ENCODE measurements around the gene ENOPH1. TPM values are rescaled to one million over a fixed set of nuclear protein-coding genes. Genes with fewer than 3 reads are reported as not detected.

The ENOPH1 gene
- total and polyA plus RNA-seq, 2 of the 13 experiments (the other 11 are each of a cell fraction or from before 2014, with no cell fraction given), result 15.5 to 64.3 TPM

GRCh38 chr4:82428969-82429727 is 1.2 kb upstream of the ENOPH1 start (continued):
- TF ChIP-seq ZHX2 (IDR thresholded peaks at IDR 0.05; ENCODE audit: low read depth) (peak; percentile 86), ZHX2 (CRISPR knock-in tag; IDR thresholded peaks at IDR 0.05; ENCODE audit: borderline replicate concordance) (no peak), ZHX1 (CRISPR knock-in tag; IDR thresholded peaks at IDR 0.05; ENCODE audit: low read depth) (peak; percentile 81; the same call in 1 of the 2 replicates), ZNF746 (CRISPR knock-in tag; IDR thresholded peaks at IDR 0.05) (no peak; the same call in 1 of the 2 replicates), TFDP1 (CRISPR knock-in tag; IDR thresholded peaks at IDR 0.05; ENCODE audit: borderline replicate concordance) (no peak; the same call in 1 of the 2 replicates), MATR3 (CRISPR knock-in tag; IDR thresholded peaks at IDR 0.05) (no peak), ZBTB7B (CRISPR knock-in tag; IDR thresholded peaks at IDR 0.05) (no peak), ZNF740 (CRISPR knock-in tag; IDR thresholded peaks at IDR 0.05) (no peak), GATAD1 (CRISPR knock-in tag; IDR thresholded peaks at IDR 0.05) (peak; percentile 23; the same call in 1 of the 2 replicates), MEIS1 (CRISPR knock-in tag; IDR thresholded peaks at IDR 0.05; ENCODE audit: borderline replicate concordance) (no peak), ETV6 (CRISPR knock-in tag; conservative IDR thresholded peaks at IDR 0.05) (0 out of 2 replicates have a peak, but pooled peaks have one; percentile 31), ZNF343 (CRISPR knock-in tag; IDR thresholded peaks at IDR 0.05) (no peak; the same call in 1 of the 2 replicates), POLR2AphosphoS5 (IDR thresholded peaks at IDR 0.05; ENCODE audit: low read depth, low read length) (peak; percentile 97), ZNF580 (CRISPR knock-in tag; IDR thresholded peaks at IDR 0.05; ENCODE audit: borderline replicate concordance, low read depth) (peak; percentile 43; the same call in 1 of the 2 replicates), ZNF841 (CRISPR knock-in tag; IDR thresholded peaks at IDR 0.05; ENCODE audit: borderline replicate concordance) (no peak), LCORL (IDR thresholded peaks at IDR 0.05) (no peak), LCORL (CRISPR knock-in tag; IDR thresholded peaks at IDR 0.05) (no peak), AGO1 (IDR thresholded peaks at IDR 0.05; ENCODE audit: low read depth, low read length, poor library complexity, severe bottlenecking) (no peak), MAFF (IDR thresholded peaks at IDR 0.05; ENCODE audit: low read depth, low read length) (no peak), CCAR2 (optimal IDR thresholded peaks at IDR 0.05; ENCODE audit: low read depth, low read length) (no peak)
